Stomach smooth muscle (tissue), 2 donors: ENCODE measurements around the gene ERP44.
"Not testable (repeated sequence)": the region's sequence is repeated elsewhere in the genome, so short reads cannot be mapped to it uniquely, and the experiment has no call there.

Source experiments
- H3K27ac ChIP-seq: one replicate; pipeline ENCODE4 v1.7.0; 2013; ENCODE audit warnings: mild to moderate bottlenecking, low read length, inconsistent platforms
- H3K27me3 ChIP-seq, 2 donors: one replicate each; pipeline ENCODE4 v1.7.0; 2013; ENCODE audit warnings: low read length in 2 of 2; ENCODE audit not compliant: insufficient read depth in 2 of 2, control insufficient read depth in 1 of 2
- H3K36me3 ChIP-seq, 2 donors: one replicate each; pipeline ENCODE4 v1.7.0; 2013; ENCODE audit warnings: low read length in 2 of 2; ENCODE audit not compliant: control insufficient read depth in 2 of 2, insufficient read depth in 2 of 2
- H3K4me1 ChIP-seq: one replicate; pipeline ENCODE4 v1.7.0; 2013; ENCODE audit warnings: low read length; ENCODE audit not compliant: control insufficient read depth, insufficient read depth
- H3K4me3 ChIP-seq, 2 donors: one replicate each; pipeline ENCODE4 v1.7.0; 2013; ENCODE audit warnings: low read length in 2 of 2
- H3K9ac ChIP-seq, 2 donors: one replicate each; pipeline ENCODE4 v1.7.0; 2013; ENCODE audit warnings: low read length in 2 of 2, mild to moderate bottlenecking in 1 of 2
- H3K9me3 ChIP-seq, 2 donors: one replicate each; pipeline ENCODE4 v1.7.0; 2013; ENCODE audit warnings: low read length in 2 of 2; ENCODE audit not compliant: control insufficient read depth in 2 of 2
- donor health status: healthy.
- donor health status: Pancreatic carcinoma.

ERP44 gene

DNA sequence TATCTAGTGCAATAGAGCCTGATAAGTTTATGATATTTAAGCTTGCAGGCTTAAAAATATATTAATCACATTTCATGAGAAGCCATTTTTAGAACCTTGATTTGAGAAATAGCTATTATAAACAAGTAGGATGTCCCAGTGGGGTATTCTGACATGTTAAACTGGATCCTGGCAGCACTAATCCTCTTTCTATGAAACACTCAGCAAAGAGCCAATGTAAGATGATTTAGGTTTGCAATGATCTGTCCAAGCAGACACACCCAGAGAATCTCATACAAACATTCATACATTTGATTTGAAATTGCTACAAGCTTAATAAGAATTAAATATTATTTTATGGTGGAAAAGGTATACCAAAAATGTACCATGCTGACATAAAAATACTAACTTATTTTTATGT, 86.5 kb downstream of the ERP44 start:
- no peak overlapping the region for H3K4me3 ChIP-seq
- H3K27ac ChIP-seq, result no peak overlapping the region
- no peak overlapping the region for H3K9ac ChIP-seq
- H3K36me3 ChIP-seq, result peaks cover 3% of the 10 kb centered on the region in 2 donors
- H3K9me3 ChIP-seq, result no peaks in the 10 kb centered on the region
- no peaks in the 10 kb centered on the region for H3K27me3 ChIP-seq
- no peaks in the 10 kb centered on the region for H3K4me1 ChIP-seq

DNA sequence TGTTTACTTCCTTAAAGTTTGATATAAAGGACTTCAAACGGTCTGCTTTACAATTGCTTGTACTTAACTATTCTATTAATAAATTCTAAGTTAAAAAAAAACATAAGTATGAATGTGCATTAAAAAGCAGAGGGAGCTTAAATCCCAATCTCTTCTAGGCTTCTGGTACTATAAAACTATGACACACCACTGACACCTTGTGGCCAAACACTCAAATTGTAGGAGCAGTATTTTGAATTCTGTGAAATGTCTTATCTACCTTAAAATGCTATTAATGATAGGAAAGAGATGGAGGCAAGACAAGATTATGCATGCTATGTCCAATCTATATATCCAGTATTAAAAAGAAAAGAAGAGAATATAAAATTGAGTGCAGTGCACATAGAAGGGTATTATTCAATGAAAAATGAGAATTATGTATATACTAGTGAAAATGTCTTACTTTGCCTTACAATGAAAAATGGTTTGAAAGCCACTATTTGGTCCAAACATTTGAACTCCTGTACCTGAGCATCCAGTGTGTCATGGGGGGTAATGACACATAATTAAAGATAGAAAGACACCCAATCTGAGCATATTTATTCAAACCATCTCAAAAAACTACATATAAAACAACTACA, 87.6 kb downstream of the ERP44 start:
- H3K9me3 ChIP-seq, result no peaks in the 10 kb centered on the region
- H3K9ac ChIP-seq, result no peak overlapping the region
- no peaks in the 10 kb centered on the region for H3K4me1 ChIP-seq
- H3K27me3 ChIP-seq, result no peaks in the 10 kb centered on the region
- peaks cover 3% of the 10 kb centered on the region in 2 donors for H3K36me3 ChIP-seq
- no peak overlapping the region for H3K27ac ChIP-seq
- H3K4me3 ChIP-seq, result no peak overlapping the region

DNA sequence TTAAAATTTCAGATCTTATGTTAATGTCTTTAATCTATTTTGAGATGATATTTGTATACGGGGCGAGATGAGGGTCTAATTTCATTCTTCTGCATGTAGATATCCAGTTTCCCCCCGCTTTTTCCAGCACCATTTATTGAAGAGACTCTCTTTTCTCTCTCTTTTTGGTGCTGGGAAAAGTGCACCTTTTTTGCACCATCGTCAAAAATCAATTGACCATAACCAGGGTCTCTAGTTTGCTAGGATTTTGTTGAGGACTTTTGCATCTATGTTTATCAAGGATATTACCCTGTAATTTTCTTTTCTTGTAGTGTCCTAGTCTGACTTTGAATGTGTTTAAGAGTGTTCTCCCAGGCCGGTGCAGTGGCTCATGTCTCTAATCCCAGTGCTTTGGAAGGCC, 99.0 kb downstream of the ERP44 start:
- H3K36me3 ChIP-seq, result peaks cover 4 to 12% of the 10 kb centered on the region in 2 donors
- no peaks in the 10 kb centered on the region for H3K4me1 ChIP-seq
- peaks cover 0 to 3% of the 10 kb centered on the region in 2 donors for H3K9me3 ChIP-seq
- no peak overlapping the region for H3K27ac ChIP-seq
- H3K4me3 ChIP-seq, result no peak overlapping the region
- no peaks in the 10 kb centered on the region for H3K27me3 ChIP-seq
- no peak overlapping the region for H3K9ac ChIP-seq

DNA sequence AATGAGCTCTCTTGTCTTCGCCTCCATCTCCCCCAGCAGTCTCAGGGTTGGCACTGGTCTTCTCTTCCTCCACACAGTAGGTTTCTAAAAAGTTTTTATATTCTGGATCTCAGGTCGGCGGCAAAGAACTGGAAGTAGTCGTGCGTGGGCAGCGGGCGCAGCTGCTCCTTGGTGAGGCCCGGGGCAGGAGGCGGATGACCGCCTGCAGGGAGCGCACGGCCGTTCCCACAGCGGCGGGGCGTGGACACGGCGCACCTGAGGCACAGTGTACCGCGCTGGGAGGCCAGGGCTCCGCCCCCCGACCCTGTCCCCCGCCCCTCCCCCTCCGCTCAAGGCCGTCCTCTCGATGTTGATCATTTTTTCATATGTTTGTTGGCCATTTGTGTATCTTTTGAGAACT, 99.9 kb downstream of the ERP44 start:
- Histone ChIP-seq H3K27ac (no peak overlapping the region), H3K36me3 (peaks cover under 1 to 5% of the 10 kb centered on the region in 2 donors), H3K9ac (no peak overlapping the region), H3K4me3 (no peak overlapping the region), H3K27me3 (no peaks in the 10 kb centered on the region), H3K4me1 (no peaks in the 10 kb centered on the region), H3K9me3 (peaks cover 0 to 7% of the 10 kb centered on the region in 2 donors)

DNA sequence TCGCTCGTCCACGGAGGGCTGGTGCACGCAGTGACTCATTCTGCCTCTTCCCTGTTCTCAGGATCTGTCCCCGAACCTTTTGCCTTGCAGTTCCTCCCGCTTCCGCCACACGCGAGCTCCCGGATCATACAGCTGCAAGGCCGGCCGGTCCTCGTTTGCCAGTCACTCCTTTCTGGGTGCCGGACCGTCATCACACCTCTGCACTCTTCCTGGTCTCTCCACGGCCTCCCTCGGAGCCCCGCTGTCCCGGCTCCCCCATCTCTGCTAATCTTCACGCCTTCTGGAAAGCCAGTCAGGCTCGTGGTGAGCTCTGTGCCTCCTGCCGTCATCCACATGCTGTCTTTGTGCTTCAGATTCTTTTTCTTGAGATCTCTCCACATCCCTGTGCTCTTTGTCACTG, 100.5 kb downstream of the ERP44 start:
- peaks cover 0 to 7% of the 10 kb centered on the region in 2 donors for H3K9me3 ChIP-seq

DNA sequence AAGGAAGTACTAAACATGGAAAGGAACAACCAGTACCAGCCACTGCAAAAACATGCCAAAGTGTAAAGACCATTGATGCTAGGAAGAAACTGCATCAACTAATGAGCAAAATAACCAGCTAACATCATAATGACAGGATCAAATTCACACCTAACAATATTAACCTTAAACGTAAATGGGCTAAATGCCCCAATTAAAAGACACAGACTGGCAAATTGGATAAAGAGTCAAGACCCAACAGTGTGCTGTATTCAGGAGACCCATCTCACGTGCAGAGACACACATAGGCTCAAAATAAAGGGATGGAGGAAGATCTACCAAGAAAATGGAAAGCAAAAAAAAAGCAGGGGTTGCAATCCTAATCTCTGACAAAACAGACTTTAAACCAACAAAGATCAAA, 108.3 kb downstream of the ERP44 start:
- not testable (repeated sequence) for H3K36me3 ChIP-seq, H3K9me3 ChIP-seq, H3K9ac ChIP-seq, H3K4me3 ChIP-seq, H3K27ac ChIP-seq, H3K4me1 ChIP-seq, H3K27me3 ChIP-seq

More for the DNA sequence above, 100.5 kb downstream of the ERP44 start:
- Histone ChIP-seq H3K9ac (no peak overlapping the region), H3K27me3 (no peaks in the 10 kb centered on the region), H3K4me3 (no peak overlapping the region), H3K27ac (no peak overlapping the region), H3K4me1 (no peaks in the 10 kb centered on the region), H3K36me3 (peaks cover 0 to 2% of the 10 kb centered on the region in 2 donors)

DNA sequence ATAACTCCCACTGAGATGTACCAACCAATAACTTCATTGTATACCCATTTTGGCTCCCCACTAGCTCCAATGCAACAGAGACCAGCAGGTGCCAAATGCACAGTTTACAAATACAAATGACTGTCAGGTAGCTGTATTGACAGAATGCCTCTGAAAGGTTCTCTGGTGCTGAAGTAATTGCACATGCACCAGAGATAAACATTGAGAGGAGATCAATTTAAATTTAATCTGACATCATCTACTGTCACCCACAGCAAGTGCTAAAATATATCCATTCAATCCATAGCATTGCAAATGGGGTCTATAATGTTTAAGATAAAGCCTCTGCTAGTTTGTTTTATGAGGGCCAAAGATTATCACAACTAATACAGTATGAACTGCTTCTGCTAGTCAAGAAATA, 112.2 kb downstream of the ERP44 start:
- Histone ChIP-seq H3K9me3 (no peaks in the 10 kb centered on the region), H3K4me3 (no peak overlapping the region), H3K9ac (no peak overlapping the region), H3K27me3 (no peaks in the 10 kb centered on the region), H3K36me3 (peaks cover 0 to 3% of the 10 kb centered on the region in 2 donors), H3K27ac (no peak overlapping the region), H3K4me1 (no peaks in the 10 kb centered on the region)

DNA sequence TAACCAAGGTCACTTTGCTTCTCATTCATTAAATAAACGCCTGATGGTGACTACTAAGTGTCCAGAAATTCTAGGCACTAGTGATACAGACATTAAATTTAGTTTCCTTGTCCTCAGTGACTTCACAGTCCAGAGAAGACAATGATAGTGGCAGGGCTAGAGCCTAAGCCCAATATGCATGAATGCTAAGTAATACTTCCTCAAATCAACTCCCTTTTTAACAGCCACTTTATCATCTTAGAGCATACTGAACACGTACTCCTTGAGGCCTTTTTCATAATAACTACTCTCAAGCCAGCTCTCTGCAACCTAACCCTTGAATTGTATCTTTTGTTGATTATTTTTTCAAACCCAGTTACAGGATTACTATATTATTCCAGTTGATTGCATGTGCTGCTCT, 118.2 kb downstream of the ERP44 start:
- H3K27ac ChIP-seq, result no peak overlapping the region
- H3K36me3 ChIP-seq, result peaks cover 7 to 19% of the 10 kb centered on the region in 2 donors
- no peak overlapping the region for H3K4me3 ChIP-seq
- H3K27me3 ChIP-seq, result no peaks in the 10 kb centered on the region
- H3K9ac ChIP-seq, result no peak overlapping the region
- H3K9me3 ChIP-seq, result no peaks in the 10 kb centered on the region
- no peaks in the 10 kb centered on the region for H3K4me1 ChIP-seq

DNA sequence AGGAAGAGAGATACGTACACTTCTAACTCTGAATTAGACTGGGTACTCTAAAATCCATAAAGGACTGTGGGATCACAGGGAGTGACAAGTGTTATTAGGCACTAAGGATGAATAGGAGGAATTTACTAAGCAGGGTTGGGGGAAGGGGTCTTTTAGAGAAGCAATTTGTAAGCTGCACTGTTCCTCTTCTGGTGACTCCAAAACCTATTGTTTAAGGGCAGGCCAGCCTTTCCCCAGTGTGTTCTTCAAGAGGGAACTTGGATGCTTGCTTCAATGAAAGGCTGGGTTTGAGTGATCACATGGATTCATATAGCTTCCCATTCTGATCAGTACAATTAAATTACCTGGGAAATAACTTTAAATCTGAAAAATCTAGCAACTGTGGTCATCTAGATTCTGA, 120.6 kb downstream of the ERP44 start:
- no peak overlapping the region for H3K27ac ChIP-seq

DNA sequence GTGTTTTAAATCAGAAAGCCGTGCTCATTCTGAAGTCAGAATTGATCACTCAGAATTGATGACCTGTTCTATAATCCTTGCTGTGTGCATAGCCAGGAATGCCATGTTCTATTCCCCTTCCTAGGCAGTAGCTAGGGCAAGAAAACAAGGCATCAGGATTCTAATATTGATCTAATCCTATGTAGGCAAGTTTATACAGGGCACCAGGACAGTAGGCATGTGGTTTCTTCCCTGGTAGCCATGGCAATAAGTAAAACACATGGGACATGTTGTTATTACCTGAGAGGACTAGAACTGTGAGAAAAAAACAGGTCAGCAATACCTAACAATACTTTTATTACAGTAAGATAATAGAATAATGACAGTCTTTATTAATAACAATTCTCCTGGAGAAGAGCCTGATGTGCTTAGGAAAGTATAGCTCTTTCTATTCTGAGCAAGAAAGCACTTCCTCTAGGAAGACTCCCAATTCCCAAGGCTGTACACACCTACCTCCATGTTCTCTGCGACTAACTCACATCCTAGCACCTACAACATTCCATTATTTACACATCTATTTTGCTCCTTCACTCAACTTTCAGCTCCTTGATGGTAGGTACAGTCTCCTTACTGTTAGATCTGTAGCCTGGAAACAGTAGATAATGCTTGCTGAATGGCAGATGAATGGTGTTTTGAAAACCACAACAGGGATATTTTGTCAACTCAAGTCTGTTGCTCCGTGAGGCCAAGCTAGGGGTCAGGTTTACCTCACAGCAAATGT, 121.6 kb downstream of the ERP44 start:
- H3K9me3 ChIP-seq, result no peaks in the 10 kb centered on the region
- H3K4me3 ChIP-seq, result no peak overlapping the region
- H3K27me3 ChIP-seq, result no peaks in the 10 kb centered on the region
- H3K9ac ChIP-seq, result no peak overlapping the region
- H3K36me3 ChIP-seq, result peaks cover 7 to 22% of the 10 kb centered on the region in 2 donors
- H3K4me1 ChIP-seq, result no peaks in the 10 kb centered on the region
- H3K27ac ChIP-seq, result no peak overlapping the region

More for the DNA sequence above, 120.6 kb downstream of the ERP44 start:
- no peaks in the 10 kb centered on the region for H3K4me1 ChIP-seq
- H3K9ac ChIP-seq, result no peak overlapping the region
- H3K27me3 ChIP-seq, result no peaks in the 10 kb centered on the region
- H3K36me3 ChIP-seq, result peaks cover 10 to 20% of the 10 kb centered on the region in 2 donors
- H3K9me3 ChIP-seq, result no peaks in the 10 kb centered on the region
- H3K4me3 ChIP-seq, result no peak overlapping the region

DNA sequence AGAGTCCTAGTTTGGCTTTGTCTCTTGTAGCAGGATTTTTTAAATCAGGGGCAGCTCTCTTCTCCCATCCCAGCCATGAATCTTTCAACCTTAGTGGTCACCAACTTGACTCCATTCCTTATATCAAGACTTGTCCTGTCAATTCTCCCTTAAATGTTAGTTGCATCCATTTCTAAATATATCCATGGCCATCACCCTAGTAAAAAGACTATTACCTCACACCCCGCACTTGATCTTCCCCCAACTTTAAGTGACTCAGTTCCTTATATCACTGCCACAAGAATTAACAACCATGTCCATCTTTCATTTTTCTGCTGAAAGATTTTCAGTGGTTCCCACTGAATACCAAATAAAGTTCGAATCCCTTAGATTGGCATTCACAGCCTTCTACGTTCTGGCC, 125.3 kb downstream of the ERP44 start:
- Histone ChIP-seq H3K4me1 (no peaks in the 10 kb centered on the region), H3K9ac (no peak overlapping the region), H3K4me3 (no peak overlapping the region), H3K9me3 (no peaks in the 10 kb centered on the region), H3K27ac (no peak overlapping the region), H3K27me3 (no peaks in the 10 kb centered on the region), H3K36me3 (peaks cover 10 to 30% of the 10 kb centered on the region in 2 donors)
